Activated CD4-positive, alpha-beta T cell treated with anti-CD3 and anti-CD28 coated beads for 4 hours (primary cell): ENCODE measurements around the gene SLC25A6.
"Not testable (repeated sequence)": the region's sequence is repeated elsewhere in the genome, so short reads cannot be mapped to it uniquely, and the experiment has no call there.

Source experiments
- DNase-seq, 2 donors: peaks; one replicate each; pipeline ENCODE4 v3.0.0-alpha.2; 2020

Gene SLC25A6

GRCh38 chrX:1391707-1392375 lies at the start of gene SLC25A6:
Gene SLC25A6, minus strand, starts transcription at chrX:1392113. Its CDS starts 104 bp downstream, at chrX:1392009.
- DNase-seq, result peak; percentile 99

DNA sequence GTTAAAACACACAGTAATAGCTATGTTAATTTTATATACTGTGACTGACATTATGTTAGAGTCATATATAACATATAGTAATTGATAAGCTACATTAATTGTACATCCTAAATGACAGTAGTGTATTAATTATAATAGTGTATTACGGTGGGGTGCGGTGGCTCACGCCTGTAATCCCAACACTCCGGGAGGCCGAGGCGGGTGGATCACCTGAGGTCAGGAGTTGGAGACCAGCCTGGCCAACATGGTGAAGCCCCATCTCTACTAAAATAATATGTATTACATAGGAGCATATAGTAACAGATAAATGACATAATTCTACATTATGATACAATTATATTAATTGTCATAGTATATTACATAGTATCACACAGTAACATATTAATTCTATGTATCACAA lies 48.6 kb upstream of the SLC25A6 start:
- DNase-seq, result no peak

GRCh38 chrX:1435241-1435895 lies 43.5 kb upstream of the SLC25A6 start:
- no peak for DNase-seq

DNA sequence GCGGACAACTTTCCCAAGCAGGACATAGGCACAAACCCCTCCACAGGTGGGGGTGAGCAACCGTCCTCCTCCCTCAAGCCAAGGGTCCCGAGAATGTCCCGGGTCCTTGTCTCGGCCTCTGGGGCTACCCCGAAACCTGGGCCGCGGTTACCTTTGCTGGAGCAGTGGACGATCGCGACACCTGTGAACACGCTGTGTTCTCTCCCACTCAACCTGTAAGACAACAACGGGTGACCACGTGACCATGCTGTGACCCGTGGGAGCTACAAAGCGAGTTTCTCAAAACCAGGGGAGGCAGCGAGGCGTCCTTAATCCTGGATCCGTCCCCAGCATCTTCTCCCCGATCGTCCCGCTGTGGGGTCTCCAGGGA lies 42.9 kb upstream of the SLC25A6 start:
- no peak for DNase-seq

DNA sequence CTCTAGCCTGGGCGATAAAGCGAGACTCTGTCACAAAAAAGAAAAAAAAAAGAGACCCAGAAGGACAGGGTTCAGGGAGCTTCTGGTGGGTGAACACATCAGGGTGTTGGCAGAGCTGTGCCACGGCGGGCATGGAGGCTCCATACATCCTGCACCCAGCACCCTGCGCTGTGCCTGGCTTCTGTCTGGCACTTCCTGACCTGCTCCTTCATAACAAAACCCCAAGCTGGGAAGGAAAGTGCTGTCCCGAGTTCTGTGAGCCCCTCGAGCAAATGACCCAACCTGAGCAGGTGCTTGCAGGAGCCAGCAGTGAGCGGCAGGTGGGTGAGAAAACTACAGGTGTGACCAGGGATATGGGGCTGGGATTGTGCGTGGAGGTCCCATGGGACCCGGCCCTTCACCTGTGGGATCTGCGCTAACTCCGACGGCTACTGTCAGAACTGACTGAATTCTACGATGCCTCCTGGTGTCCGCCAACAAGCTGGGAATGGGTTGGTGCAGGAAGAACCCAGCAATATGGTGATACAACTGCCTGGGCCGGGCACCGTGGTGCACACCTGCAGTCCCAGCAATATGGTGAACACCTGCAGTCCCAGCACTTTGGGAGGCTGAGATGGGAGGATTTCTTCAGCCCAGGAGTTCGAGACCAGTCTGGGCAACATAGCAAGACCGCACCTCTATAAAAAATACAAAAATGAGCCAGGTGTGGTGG lies 41.9 kb upstream of the SLC25A6 start:
- no peak for DNase-seq

GRCh38 chrX:1430451-1430850 lies 38.5 kb upstream of the SLC25A6 start:
- DNase-seq, result no peak

- no peak for DNase-seq
Observed at GRCh38 chrX:1427756-1428155, 35.8 kb upstream of the SLC25A6 start.

- not testable (repeated sequence) for DNase-seq
Observed at GRCh38 chrX:1426321-1426720, 34.4 kb upstream of the SLC25A6 start.

GRCh38 chrX:1425381-1425780 lies 33.5 kb upstream of the SLC25A6 start:
- DNase-seq, result no peak

DNA sequence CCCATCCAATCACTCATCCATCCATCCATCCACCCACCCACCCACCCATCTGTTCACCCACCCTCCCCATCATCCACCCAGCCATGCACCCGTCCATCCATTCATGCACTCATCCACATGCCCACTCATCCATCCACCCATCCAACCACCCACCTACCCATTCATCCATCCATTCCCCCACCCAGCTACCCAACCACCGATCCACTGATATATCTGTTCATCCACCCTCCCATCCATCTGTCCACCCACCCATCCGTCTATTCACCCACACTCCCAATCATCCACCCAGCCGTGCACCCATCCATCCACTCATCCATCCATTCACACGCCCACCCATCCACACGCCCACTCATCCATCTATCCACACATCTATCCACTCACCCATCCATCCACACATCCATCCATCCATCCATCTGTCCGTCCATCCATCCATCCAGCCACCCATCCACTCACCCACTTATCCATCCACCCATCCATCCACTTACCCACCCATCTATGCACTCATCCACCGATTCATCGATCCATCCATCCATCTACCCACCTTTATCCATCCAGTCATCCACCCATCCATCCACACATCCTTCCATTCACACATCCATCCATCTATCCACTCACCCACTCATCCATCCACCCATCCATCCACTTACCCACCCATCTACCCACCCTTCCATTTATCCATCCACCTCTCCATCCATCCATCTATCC lies 32.4 kb upstream of the SLC25A6 start:
- DNase-seq, result no peak

GRCh38 chrX:1423215-1423614 lies 31.3 kb upstream of the SLC25A6 start:
- no peak for DNase-seq

DNA sequence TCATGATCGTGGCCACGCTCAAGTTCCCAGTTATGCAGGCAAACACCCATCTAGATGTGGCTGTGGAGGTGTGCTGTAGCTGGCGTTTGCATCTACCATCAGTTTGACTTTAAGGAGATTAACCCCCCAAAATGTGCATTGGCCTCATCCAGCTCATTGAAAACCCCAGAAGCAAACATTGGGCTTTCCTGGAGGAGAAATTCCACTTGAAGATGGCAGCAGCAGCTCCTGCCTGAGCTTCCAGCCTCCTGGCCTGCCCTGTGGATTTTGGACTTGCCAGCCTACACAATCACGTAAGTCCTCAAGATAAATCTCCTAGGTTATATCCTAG lies 30.2 kb upstream of the SLC25A6 start:
- no peak for DNase-seq

- no peak for DNase-seq
Observed at GRCh38 chrX:1421433-1422134, 29.7 kb upstream of the SLC25A6 start.

DNA sequence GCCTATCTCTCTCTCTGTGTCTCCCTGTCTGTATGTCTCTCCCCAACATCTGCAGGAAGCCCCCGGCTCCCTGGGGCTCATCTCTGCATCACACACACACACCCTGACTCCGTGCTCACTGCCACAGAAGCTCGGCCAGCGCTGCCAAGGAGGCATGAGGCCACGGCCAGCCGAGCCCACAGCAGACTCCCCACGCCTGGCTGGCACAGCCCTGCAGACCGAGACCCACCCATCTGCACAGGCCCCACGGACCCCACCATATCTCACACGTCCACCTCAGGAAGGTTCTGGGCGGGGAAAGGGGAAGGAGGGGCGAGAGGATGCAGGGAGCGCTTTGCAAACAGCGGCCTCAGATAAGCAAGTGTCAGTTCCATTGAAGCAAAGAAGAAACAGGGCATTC lies 28.5 kb upstream of the SLC25A6 start:
- no peak for DNase-seq

DNA sequence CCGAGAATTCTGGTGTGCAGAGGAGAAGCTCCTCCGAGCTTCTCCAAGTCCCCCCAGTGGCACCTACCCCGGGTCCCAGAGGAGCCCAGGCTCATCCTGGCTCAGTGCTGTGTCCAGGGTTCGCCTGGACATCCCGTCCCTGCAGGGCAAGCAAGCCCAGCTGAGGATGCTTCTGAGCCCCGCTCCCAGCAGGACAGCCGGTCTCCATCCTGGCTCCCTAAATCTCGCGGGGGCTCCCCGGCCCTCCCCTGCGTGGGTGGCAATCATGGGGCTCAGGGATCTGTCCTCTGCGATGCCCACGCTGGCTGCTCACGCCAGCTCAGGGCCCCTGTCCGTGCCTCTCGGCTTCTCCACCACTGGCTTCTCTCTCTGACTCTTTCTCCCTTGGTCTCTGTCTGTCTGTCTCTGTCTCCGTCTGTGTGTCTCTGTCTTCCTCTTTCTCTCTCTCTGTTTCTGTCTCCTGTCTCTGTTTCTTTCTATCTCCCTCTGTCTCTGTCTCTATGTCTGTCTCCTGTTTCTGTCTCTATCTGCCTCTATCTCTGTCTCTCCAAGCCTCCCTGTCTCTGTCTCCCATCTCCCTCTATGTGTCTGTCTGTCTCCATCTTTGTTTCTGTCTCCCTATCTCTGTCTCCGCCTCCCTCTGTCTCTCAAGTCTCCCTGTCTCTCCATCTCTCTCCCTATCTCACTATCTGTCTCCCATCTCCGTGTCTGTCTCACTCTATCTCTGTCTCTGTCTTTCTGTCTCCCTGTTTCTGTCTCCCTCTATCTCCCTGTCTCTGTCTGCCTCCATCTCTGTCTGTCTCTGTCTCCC lies 27.8 kb upstream of the SLC25A6 start:
- DNase-seq, result no peak

DNA sequence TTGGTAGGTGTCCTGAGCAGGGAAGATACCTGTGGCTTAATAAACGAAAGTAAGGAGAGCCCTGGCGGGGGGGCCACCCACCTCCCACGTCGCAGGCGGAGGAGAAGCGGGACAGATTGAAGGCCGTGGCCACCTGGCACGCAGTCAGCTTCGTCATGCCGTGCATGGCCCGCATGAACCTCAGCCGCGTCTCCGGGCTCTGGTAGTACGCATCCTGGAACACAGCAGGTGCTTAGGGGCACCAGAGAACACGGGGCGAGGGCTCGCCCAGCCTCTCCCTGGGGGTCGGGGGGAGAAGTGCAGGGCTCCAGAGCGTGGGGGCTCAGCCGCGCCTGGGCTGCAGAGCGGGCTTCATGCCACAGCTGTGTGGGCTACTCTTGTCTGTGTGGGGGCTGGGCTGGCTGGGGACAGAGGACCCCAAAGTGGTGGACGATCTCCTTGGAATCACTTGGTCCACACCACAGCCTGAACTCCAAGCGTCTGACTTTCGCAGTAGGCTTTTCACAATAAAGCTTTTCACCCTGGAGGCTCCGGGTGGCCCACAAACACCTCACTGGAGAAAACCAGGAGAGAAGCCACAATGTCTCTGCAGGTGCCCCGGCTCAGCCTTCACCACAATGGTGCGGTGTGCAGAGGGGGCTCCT lies 27.1 kb upstream of the SLC25A6 start:
- no peak for DNase-seq

DNA sequence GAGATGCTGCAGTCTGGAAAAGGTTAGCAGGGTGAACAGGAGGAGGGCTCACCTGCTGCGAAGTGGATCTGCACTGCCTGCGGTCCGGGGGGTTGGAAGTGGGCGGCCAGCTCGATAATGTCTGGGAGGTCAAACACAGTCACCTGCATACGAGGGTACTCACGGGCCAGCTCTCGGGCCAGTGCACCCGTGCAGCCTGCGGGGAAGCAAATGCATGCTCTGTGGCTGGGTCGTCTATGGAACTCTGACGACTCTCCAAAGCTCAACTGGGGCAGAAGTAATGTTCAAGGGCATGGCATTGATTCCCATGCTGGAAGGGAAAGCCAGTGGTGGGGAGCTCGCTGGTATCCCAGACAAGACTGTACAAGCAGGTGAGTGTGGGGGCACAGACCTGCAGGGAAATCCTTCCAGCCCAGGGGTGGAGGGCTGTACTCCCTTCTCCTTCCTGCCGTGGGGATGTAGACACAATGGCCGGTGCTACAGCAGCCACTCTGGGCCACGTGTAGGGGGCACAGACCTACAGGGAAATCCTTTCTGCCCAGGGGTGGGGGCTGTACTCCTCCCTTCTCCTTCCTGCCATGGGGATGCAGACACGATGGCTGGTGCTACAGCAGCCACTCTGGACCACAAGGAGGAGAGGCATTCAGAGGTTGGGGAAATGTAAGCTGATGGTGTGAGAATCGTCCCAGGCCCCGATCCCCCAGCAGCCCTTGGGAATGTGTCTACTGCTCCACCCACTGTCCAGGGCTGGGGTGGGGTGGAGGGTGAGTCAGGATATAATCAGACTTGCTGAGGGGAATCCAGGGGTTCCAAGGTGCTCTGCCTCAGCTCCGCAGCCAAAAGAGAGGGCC lies 26.2 kb upstream of the SLC25A6 start:
- DNase-seq, result no peak

DNA sequence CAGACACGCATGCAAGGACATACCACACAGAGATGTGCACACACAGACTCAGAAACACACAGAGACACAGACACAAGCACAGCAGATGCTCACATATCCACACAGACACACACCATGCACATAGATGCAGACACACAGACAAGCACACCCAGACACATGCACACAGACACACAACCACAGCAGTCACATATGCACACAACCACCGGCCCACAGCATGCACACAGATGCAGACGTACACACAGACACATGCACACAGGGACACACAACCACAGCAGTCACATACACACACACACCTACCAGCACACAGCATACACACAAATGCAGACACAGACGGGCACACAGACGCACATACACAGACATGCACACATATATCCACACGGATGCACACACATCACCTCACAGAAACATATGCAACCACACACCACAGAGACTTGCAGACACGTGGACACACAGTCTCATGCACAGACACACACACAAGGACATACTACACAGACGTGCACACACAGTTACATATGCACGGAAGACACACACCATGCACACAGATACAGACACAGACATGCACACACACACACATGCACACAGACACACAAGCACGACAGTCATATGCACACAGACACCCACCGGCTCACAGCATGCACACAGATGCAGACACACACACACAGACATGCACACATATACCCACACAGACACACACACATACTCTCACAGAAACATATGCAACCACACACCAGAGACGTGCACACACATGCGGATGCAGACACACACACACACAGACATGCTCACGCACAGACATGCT lies 25.2 kb upstream of the SLC25A6 start:
- no peak for DNase-seq

DNA sequence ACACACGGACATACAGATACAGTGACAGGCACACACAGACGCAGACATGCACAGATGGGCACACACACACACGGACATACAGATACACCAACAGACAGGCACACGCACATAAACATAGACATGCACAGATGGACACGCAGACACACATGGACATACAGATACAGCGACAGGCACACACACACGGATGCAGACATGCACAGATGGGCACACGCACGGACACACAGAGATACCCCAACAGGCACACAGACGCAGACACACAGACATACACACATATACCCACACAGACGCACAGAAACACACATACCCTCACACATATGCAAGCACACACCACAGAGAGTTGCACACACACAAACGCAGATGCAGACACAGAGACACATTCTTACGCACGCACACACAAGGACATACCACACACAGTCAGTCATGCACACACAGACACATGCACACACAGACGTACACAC lies 24.4 kb upstream of the SLC25A6 start:
- DNase-seq, result no peak
